ENCODE results near the gene MCF2L. TPM values are rescaled to one million over a fixed set of nuclear protein-coding genes. Genes with fewer than 3 reads are reported as not detected.

Gene MCF2L
- total RNA-seq, 1 experiment from 2014 or later, result 22.1 TPM

DNA sequence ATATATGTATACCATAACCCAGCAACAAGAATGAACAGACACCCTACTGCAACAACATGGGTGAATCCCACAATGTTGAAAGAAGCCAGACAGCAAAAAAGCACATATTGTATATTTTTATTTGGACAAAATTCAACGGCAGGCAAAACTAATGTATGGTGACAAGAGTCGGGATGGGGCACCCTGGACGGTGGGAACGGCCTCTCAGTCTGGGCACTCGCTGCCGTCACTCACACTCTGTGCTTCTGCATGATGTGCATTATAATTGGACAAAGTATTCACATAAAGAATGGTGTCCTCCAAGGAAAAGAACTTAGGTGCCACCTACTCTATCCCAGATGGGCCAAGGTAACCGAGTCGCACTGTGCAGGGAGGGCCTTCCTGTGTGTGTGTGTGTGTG is 71.0 kb downstream of the MCF2L start:
- H3K27me3 ChIP-seq (replicated peaks; ENCODE audit: control insufficient read depth, insufficient read depth, low read length), result no peaks in the 10 kb centered on the region
- no peak for TF ChIP-seq CTCF (IDR thresholded peaks at IDR 0.05; ENCODE audit: insufficient read depth in 1 of 2, low read depth in 1 of 2, low read length in 1 of 2, severe bottlenecking in 1 of 2, unreplicated experiment in 1 of 2)
- 0 out of 2 replicates have a peak, but pooled peaks cover 3% of the 10 kb centered on the region for H3K9me3 ChIP-seq
- Mint-ChIP-seq H3K27ac (ENCODE audit: unreplicated experiment) (no peak overlapping the region), H3K9me3 (ENCODE audit: unreplicated experiment) (no peaks in the 10 kb centered on the region), H3K27me3 (ENCODE audit: insufficient read depth, unreplicated experiment) (no peaks in the 10 kb centered on the region), H3K4me3 (ENCODE audit: unreplicated experiment) (no peak overlapping the region), H3K4me1 (ENCODE audit: low read depth, unreplicated experiment) (no peaks in the 10 kb centered on the region), H3K36me3 (ENCODE audit: insufficient read depth, unreplicated experiment) (no peaks in the 10 kb centered on the region)
- intact Hi-C loops (cut with micrococcal nuclease; ENCODE audit: unreplicated experiment), result no loop called here
- H3K4me1 ChIP-seq, result no peaks in the 10 kb centered on the region
- DNase-seq, result no peak
- POLR2A ChIA-PET, result no interaction called here
- H3K36me3 ChIP-seq (ENCODE audit: control insufficient read depth, insufficient read depth, low read length), result no peaks in the 10 kb centered on the region
- CTCF ChIA-PET, result interaction anchor here (0.6 kb wide), 1 partner anchor 109 kb away, joined by 3 read pairs; no protein-coding TSS in a partner anchor
- no TSS peak for BruUV-seq (replicated peaks)
- H3K4me3 ChIP-seq (ENCODE audit: low read depth, low read length), result no peak overlapping the region

GRCh38 chr13:113040597-113041292 is 71.7 kb downstream of the MCF2L start:
- Histone ChIP-seq H3K9me3 (0 out of 2 replicates have a peak, but pooled peaks cover 3% of the 10 kb centered on the region), H3K4me1 (no peaks in the 10 kb centered on the region), H3K4me3 (ENCODE audit: low read depth, low read length) (no peak overlapping the region), H3K27me3 (replicated peaks; ENCODE audit: control insufficient read depth, insufficient read depth, low read length) (no peaks in the 10 kb centered on the region), H3K36me3 (ENCODE audit: control insufficient read depth, insufficient read depth, low read length) (no peaks in the 10 kb centered on the region)
- Mint-ChIP-seq H3K27me3 (ENCODE audit: insufficient read depth, unreplicated experiment) (no peaks in the 10 kb centered on the region), H3K36me3 (ENCODE audit: insufficient read depth, unreplicated experiment) (no peaks in the 10 kb centered on the region), H3K4me1 (ENCODE audit: low read depth, unreplicated experiment) (no peaks in the 10 kb centered on the region), H3K9me3 (ENCODE audit: unreplicated experiment) (no peaks in the 10 kb centered on the region), H3K27ac (ENCODE audit: unreplicated experiment) (no peak overlapping the region), H3K4me3 (ENCODE audit: unreplicated experiment) (no peak overlapping the region)
- TF ChIP-seq CTCF (IDR thresholded peaks at IDR 0.05; ENCODE audit: insufficient read depth in 1 of 2, low read depth in 1 of 2, low read length in 1 of 2, severe bottlenecking in 1 of 2, unreplicated experiment in 1 of 2), result no peak
- BruUV-seq (replicated peaks), result no TSS peak
- intact Hi-C loops (cut with micrococcal nuclease; ENCODE audit: unreplicated experiment), result no loop called here
- DNase-seq, result no peak
- CTCF ChIA-PET, result no interaction called here
- POLR2A ChIA-PET, result no interaction called here

DNA sequence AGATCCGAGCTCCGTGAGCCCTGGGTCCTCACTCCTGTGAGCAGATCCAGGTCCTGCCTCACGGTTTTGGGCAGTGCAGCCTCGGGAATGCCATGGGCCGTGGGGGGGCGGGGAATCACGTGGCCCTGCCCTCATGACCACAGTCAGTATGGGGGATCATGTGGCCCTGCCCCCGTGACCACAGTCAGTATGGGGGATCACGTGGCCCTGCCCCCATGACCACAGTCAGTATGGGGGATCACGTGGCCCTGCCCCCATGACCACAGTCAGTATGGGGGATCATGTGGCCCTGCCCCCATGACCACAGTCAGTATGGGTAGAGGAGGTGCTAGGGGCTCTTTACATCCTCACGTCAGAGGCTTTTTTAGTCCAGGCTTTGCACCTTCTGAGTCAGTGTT is 72.3 kb downstream of the MCF2L start:
- intact Hi-C loops (cut with micrococcal nuclease; ENCODE audit: unreplicated experiment), result no loop called here
- Mint-ChIP-seq H3K27me3 (ENCODE audit: insufficient read depth, unreplicated experiment) (no peaks in the 10 kb centered on the region), H3K4me3 (ENCODE audit: unreplicated experiment) (no peak overlapping the region), H3K9me3 (ENCODE audit: unreplicated experiment) (no peaks in the 10 kb centered on the region), H3K4me1 (ENCODE audit: low read depth, unreplicated experiment) (no peaks in the 10 kb centered on the region), H3K36me3 (ENCODE audit: insufficient read depth, unreplicated experiment) (no peaks in the 10 kb centered on the region), H3K27ac (ENCODE audit: unreplicated experiment) (no peak overlapping the region)
- Histone ChIP-seq H3K36me3 (ENCODE audit: control insufficient read depth, insufficient read depth, low read length) (no peaks in the 10 kb centered on the region), H3K4me1 (no peaks in the 10 kb centered on the region), H3K4me3 (ENCODE audit: low read depth, low read length) (no peak overlapping the region), H3K9me3 (0 out of 2 replicates have a peak, but pooled peaks cover 3% of the 10 kb centered on the region), H3K27me3 (replicated peaks; ENCODE audit: control insufficient read depth, insufficient read depth, low read length) (no peaks in the 10 kb centered on the region)
- no peak for DNase-seq
- ChIA-PET CTCF (no interaction called here), POLR2A (no interaction called here)
- BruUV-seq (replicated peaks), result no TSS peak
- no peak for TF ChIP-seq CTCF (IDR thresholded peaks at IDR 0.05; ENCODE audit: insufficient read depth in 1 of 2, low read depth in 1 of 2, low read length in 1 of 2, severe bottlenecking in 1 of 2, unreplicated experiment in 1 of 2)

All from Caco-2 (cell line).